Measurements from ENCODE around the gene TRIM39.

The TRIM39 gene

GRCh38 chr6:30359276-30359675 lies 32.5 kb downstream of the TRIM39 start:
- Histone ChIP-seq H3K27me3 (ENCODE audit: insufficient read depth, low read depth) (no peaks in the 10 kb centered on the region), H2AFZ (ENCODE audit: low read depth) (no peak overlapping the region)
- no peak for TF ChIP-seq CTCF (conservative IDR thresholded peaks at IDR 0.05; ENCODE audit: low read depth, low read length)

GRCh38 chr6:30360139-30360538 lies 33.4 kb downstream of the TRIM39 start:
- no peak for TF ChIP-seq CTCF (conservative IDR thresholded peaks at IDR 0.05; ENCODE audit: low read depth, low read length)
- H4K20me1 ChIP-seq (ENCODE audit: insufficient read depth): no peaks in the 10 kb centered on the region
- H3K4me3 ChIP-seq (IDR thresholded peaks at IDR 0.05; ENCODE audit: insufficient read depth, low read depth, low read length): no peak overlapping the region
- no peak overlapping the region for H3K27ac ChIP-seq
- H2AFZ ChIP-seq (ENCODE audit: low read depth): no peak overlapping the region
- H3K79me2 ChIP-seq (ENCODE audit: insufficient read depth, low read depth): no peaks in the 10 kb centered on the region
- no peaks in the 10 kb centered on the region for H3K27me3 ChIP-seq (ENCODE audit: insufficient read depth, low read depth)
- H3K36me3 ChIP-seq (ENCODE audit: insufficient read depth): no peaks in the 10 kb centered on the region
- no peak overlapping the region for H3K4me2 ChIP-seq
- peaks cover 26% of the 10 kb centered on the region for H3K4me1 ChIP-seq (ENCODE audit: low read depth, poor library complexity, severe bottlenecking)
- no peak overlapping the region for H3K9ac ChIP-seq

More at GRCh38 chr6:30359276-30359675, 32.5 kb downstream of the TRIM39 start:
- Histone ChIP-seq H3K79me2 (ENCODE audit: insufficient read depth, low read depth) (no peaks in the 10 kb centered on the region), H3K9ac (no peak overlapping the region), H3K27ac (no peak overlapping the region), H3K4me1 (ENCODE audit: low read depth, poor library complexity, severe bottlenecking) (peaks cover 26% of the 10 kb centered on the region), H4K20me1 (ENCODE audit: insufficient read depth) (no peaks in the 10 kb centered on the region), H3K4me3 (IDR thresholded peaks at IDR 0.05; ENCODE audit: insufficient read depth, low read depth, low read length) (no peak overlapping the region), H3K4me2 (no peak overlapping the region), H3K36me3 (ENCODE audit: insufficient read depth) (no peaks in the 10 kb centered on the region)

- no peak overlapping the region for H3K9ac ChIP-seq
- no peaks in the 10 kb centered on the region for H3K36me3 ChIP-seq (ENCODE audit: insufficient read depth)
- H2AFZ ChIP-seq (ENCODE audit: low read depth): no peak overlapping the region
- H3K4me3 ChIP-seq (IDR thresholded peaks at IDR 0.05; ENCODE audit: insufficient read depth, low read depth, low read length): no peak overlapping the region
- no peaks in the 10 kb centered on the region for H4K20me1 ChIP-seq (ENCODE audit: insufficient read depth)
- H3K27me3 ChIP-seq (ENCODE audit: insufficient read depth, low read depth): no peaks in the 10 kb centered on the region
- no peaks in the 10 kb centered on the region for H3K79me2 ChIP-seq (ENCODE audit: insufficient read depth, low read depth)
- peaks cover 17% of the 10 kb centered on the region for H3K4me1 ChIP-seq (ENCODE audit: low read depth, poor library complexity, severe bottlenecking)
- no peak overlapping the region for H3K4me2 ChIP-seq
- no peak overlapping the region for H3K27ac ChIP-seq
- no peak for TF ChIP-seq CTCF (conservative IDR thresholded peaks at IDR 0.05; ENCODE audit: low read depth, low read length)
Measured at GRCh38 chr6:30361661-30362060, 34.9 kb downstream of the TRIM39 start.

- H3K79me2 ChIP-seq (ENCODE audit: insufficient read depth, low read depth): no peaks in the 10 kb centered on the region
- no peaks in the 10 kb centered on the region for H3K27me3 ChIP-seq (ENCODE audit: insufficient read depth, low read depth)
- peaks cover 12% of the 10 kb centered on the region for H3K4me1 ChIP-seq (ENCODE audit: low read depth, poor library complexity, severe bottlenecking)
- no peak overlapping the region for H3K9ac ChIP-seq
- H4K20me1 ChIP-seq (ENCODE audit: insufficient read depth): no peaks in the 10 kb centered on the region
- H2AFZ ChIP-seq (ENCODE audit: low read depth): no peak overlapping the region
- H3K4me3 ChIP-seq (IDR thresholded peaks at IDR 0.05; ENCODE audit: insufficient read depth, low read depth, low read length): no peak overlapping the region
- no peak overlapping the region for H3K4me2 ChIP-seq
- no peak for TF ChIP-seq CTCF (conservative IDR thresholded peaks at IDR 0.05; ENCODE audit: low read depth, low read length)
- no peaks in the 10 kb centered on the region for H3K36me3 ChIP-seq (ENCODE audit: insufficient read depth)
- H3K27ac ChIP-seq: no peak overlapping the region
Measured at GRCh38 chr6:30363459-30363858, 36.7 kb downstream of the TRIM39 start.

Data from KMS-11 (cell line).